Measurements from ENCODE around the gene NDUFB3.
A peak's percentile ranks its signal among the peaks of the same experiment; 100 is the strongest.

NDUFB3 gene

DNA sequence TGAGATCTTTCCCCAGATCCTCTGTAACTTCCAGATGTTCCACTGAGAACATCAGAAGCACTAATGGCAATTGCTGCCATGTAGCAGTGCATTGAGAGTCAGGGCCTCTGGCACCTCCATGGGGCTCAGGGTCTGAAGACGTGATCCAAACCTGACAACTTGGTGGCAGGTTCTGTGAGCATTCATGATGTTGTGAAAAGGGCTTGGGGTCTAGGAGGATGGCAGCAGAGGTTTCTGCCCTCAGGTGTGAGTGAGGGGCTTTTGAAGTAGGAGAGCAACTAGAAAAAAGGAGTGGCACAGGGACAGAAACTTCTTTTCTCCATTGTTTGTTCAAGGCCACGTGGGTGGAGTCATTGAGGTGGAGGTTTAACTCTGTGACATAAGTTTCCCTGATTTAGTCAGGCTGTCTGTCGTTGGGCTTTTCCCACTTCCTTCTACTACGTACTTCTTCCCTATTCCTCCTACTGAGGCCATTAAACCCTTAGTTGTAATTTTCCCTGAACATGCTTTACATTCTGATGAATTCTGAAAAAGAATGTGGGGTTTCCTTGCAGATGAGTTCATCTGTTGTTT, 57.2 kb downstream of the NDUFB3 start:
- H3K27me3 Mint-ChIP-seq, result no peaks in the 10 kb centered on the region
- peak overlapping the region; percentile 96 for H3K27ac Mint-ChIP-seq
- peaks cover 47% of the 10 kb centered on the region for H3K36me3 Mint-ChIP-seq (ENCODE audit: low read depth)
- peak; percentile 53 for DNase-seq
- no peaks in the 10 kb centered on the region for H3K9me3 Mint-ChIP-seq
- H3K4me3 Mint-ChIP-seq, result peak overlapping the region; percentile 95
- ATAC-seq, result peak; percentile 13
- H3K4me1 Mint-ChIP-seq, result peaks cover 74% of the 10 kb centered on the region

GRCh38 chr2:201130524-201131186, 58.9 kb downstream of the NDUFB3 start:
- Mint-ChIP-seq H3K27ac (peak overlapping the region; percentile 94), H3K9me3 (no peaks in the 10 kb centered on the region), H3K27me3 (no peaks in the 10 kb centered on the region), H3K36me3 (ENCODE audit: low read depth) (peaks cover 49% of the 10 kb centered on the region), H3K4me1 (peaks cover 71% of the 10 kb centered on the region), H3K4me3 (peak overlapping the region; percentile 95)
- ATAC-seq, result peak; percentile 51
- peak; percentile 27 for DNase-seq

GRCh38 chr2:201132518-201132917, 60.7 kb downstream of the NDUFB3 start:
- ATAC-seq (peak; percentile 15), DNase-seq (no peak)
- no peaks in the 10 kb centered on the region for H3K9me3 Mint-ChIP-seq
- no peaks in the 10 kb centered on the region for H3K27me3 Mint-ChIP-seq
- peak overlapping the region; percentile 95 for H3K4me3 Mint-ChIP-seq
- H3K4me1 Mint-ChIP-seq, result peaks cover 67% of the 10 kb centered on the region
- peaks cover 62% of the 10 kb centered on the region for H3K36me3 Mint-ChIP-seq (ENCODE audit: low read depth)
- H3K27ac Mint-ChIP-seq, result peak overlapping the region; percentile 94
